SU-DHL-6 (cell line): ENCODE results near the gene KDM4B.

ENCODE experiments used
- CTCF ChIP-seq: fragments of 200-600 bp; sonication (generic); IDR thresholded peaks from one replicate; pipeline ENCODE4 v1.5.1; 2017; ENCODE audit warnings: antibody characterized with exemption, mild to moderate bottlenecking, low read length, moderate library complexity; ENCODE audit not compliant: insufficient read depth, poor library complexity, severe bottlenecking
- EZH2phosphoT487 ChIP-seq: fragments of 200-600 bp; sonication (generic), shearing (Covaris generic); conservative IDR thresholded peaks from 2 replicates; pipeline ENCODE4 v1.6.1; 2018; ENCODE audit warnings: mild to moderate bottlenecking, antibody characterized with exemption, low read length, moderate library complexity, mixed read lengths

GRCh38 chr19:5155586-5156210 lies 186.8 kb downstream of the KDM4B start:
- TF ChIP-seq EZH2phosphoT487: no peak
- TF ChIP-seq CTCF: no peak
